Transverse colon (tissue), 4 donors: ENCODE results near the gene GPD2. TPM values are rescaled to one million over a fixed set of nuclear protein-coding genes. Genes with fewer than 3 reads are reported as not detected.

Experiments
- DNase-seq: peaks from one replicate; pipeline ENCODE4 v3.0.0-alpha.2; 2019
- H3K27ac ChIP-seq, 4 donors: fragments of 200-600 bp; sonication (generic); 2 replicates each; pipeline ENCODE4 v1.5.1; 2016 to 2018; ENCODE audit warnings: inconsistent platforms in 4 of 4
- H3K27me3 ChIP-seq: fragments of 200-600 bp; sonication (generic); 2 replicates; pipeline ENCODE4 v1.5.1; 2017; ENCODE audit warnings: inconsistent platforms
- H3K36me3 ChIP-seq, 4 donors: fragments of 200-600 bp; sonication (generic); 2 replicates each; pipeline ENCODE4 v1.5.1; 2017 to 2019; ENCODE audit warnings: inconsistent platforms in 4 of 4
- H3K4me1 ChIP-seq, 4 donors: fragments of 200-600 bp; sonication (generic); 2 replicates each; pipeline ENCODE4 v1.5.1; 2017 to 2020; ENCODE audit warnings: inconsistent platforms in 4 of 4
- H3K4me3 ChIP-seq, 4 donors: fragments of 200-600 bp; sonication (generic); 1 replicate in 1 of 4; 2 replicates in 3 of 4; pipeline versions ENCODE4 v1.5.1 to v1.6.1; 2017 to 2019; ENCODE audit warnings: inconsistent platforms in 4 of 4
- H3K9me3 ChIP-seq, 2 donors: fragments of 200-600 bp; sonication (generic); 2 replicates each; pipeline ENCODE4 v1.5.1; 2017 to 2019; ENCODE audit warnings: inconsistent platforms in 2 of 2
- EP300 ChIP-seq: sonication (generic); formaldehyde crosslinking; IDR thresholded peaks from one replicate; pipeline ENCODE4 v1.6.1; 2017; ENCODE audit warnings: antibody characterized with exemption, low read depth
- POLR2A ChIP-seq: fragments of 450-650 bp; IDR thresholded peaks from one replicate; pipeline ENCODE4 v1.6.1; 2016; ENCODE audit warnings: antibody characterized with exemption, mild to moderate bottlenecking, moderate library complexity
- POLR2AphosphoS5 ChIP-seq, 3 donors: sonication (generic); formaldehyde crosslinking; IDR thresholded peaks; one replicate each; pipeline ENCODE4 v1.6.1; 2016; ENCODE audit warnings: antibody characterized with exemption in 3 of 3
- WGBS, 2 donors: methylation state at CpG; one replicate each; pipeline ENCODE4 v1.1.5; 2018; ENCODE audit warnings: low coverage in 1 of 2; 5-methylcytosine and 5-hydroxymethylcytosine counted together
- in situ Hi-C, 4 donors: fragments of 200-750 bp; cut with MboI; loops; one replicate each; pipeline versions ENCODE4 v1.15.0 to v1.15.1; 2017; ENCODE audit warnings: low sequenced_read_pairs in 3 of 4, low pct_ligation_motif_present in 1 of 4, low pct_unique_long_range_greater_than_20kb in 1 of 4
- intact Hi-C: fragments of 100-400 bp; cut with DNase I; formaldehyde crosslinking; loops from one replicate; pipeline ENCODE4 v1.15.1; 2023; ENCODE audit warnings: low total_unique reads
- total RNA-seq, 4 donors: library from RNA; depleted of rRNA; stranded (reverse); fragments of >200 nt; gene quantifications; one replicate each; pipeline ENCODE4 v1.1.0, GENCODE V29; 2016
- TF ChIP-seq, protein P1 (sequence below), 5 experiments: fragments of 200-600 bp in 3 of 5; fragments of 450-650 bp in 2 of 5; sonication (generic) in 3 of 5; IDR thresholded peaks; 1 replicate in 2 of 5; 2 replicates in 3 of 5; pipeline ENCODE4 v1.5.1; 2016 to 2017; ENCODE audit warnings: antibody characterized with exemption in 5 of 5, inconsistent platforms in 3 of 5, mild to moderate bottlenecking in 2 of 5, moderate library complexity in 1 of 5

Gene GPD2
- total RNA-seq, 4 donors from 2014 or later, result 65.5 to 161 (median 98.6) TPM

GRCh38 chr2:156436497-156437085 is 412 bp downstream of the GPD2 start:
- Histone ChIP-seq H3K9me3 (no peaks in the 10 kb centered on the region), H3K36me3 (no peaks in the 10 kb centered on the region), H3K4me3 (peak overlapping the region; percentile 45 to 79 (median 54)), H3K4me1 (peaks cover 0 to 38% (median 23%) of the 10 kb centered on the region in 4 donors), H3K27ac (peak overlapping the region; percentile 93 to 96 (median 96)), H3K27me3 (no peaks in the 10 kb centered on the region)
- in situ Hi-C loops, result loop anchor here in 2 of 4 donors (25.0 kb wide), 1 partner anchor 99 kb away; the partner anchor contains the start of gene NR4A2 (in 2 of the 2)
- intact Hi-C loops, result loop anchor here (5.0 kb wide), 1 partner anchor 104 kb away; the partner anchor contains the start of gene NR4A2
- DNase-seq, result peak; percentile 42
- WGBS, 2 donors, result 1 to 2% methylated on average over 9 to 13 of the region's 15 CpGs
- TF ChIP-seq, protein P1, sequence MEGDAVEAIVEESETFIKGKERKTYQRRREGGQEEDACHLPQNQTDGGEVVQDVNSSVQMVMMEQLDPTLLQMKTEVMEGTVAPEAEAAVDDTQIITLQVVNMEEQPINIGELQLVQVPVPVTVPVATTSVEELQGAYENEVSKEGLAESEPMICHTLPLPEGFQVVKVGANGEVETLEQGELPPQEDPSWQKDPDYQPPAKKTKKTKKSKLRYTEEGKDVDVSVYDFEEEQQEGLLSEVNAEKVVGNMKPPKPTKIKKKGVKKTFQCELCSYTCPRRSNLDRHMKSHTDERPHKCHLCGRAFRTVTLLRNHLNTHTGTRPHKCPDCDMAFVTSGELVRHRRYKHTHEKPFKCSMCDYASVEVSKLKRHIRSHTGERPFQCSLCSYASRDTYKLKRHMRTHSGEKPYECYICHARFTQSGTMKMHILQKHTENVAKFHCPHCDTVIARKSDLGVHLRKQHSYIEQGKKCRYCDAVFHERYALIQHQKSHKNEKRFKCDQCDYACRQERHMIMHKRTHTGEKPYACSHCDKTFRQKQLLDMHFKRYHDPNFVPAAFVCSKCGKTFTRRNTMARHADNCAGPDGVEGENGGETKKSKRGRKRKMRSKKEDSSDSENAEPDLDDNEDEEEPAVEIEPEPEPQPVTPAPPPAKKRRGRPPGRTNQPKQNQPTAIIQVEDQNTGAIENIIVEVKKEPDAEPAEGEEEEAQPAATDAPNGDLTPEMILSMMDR (IDR thresholded peaks at IDR 0.05), result no peak
- no peak for TF ChIP-seq EP300
- no peak for TF ChIP-seq POLR2A
- TF ChIP-seq POLR2AphosphoS5 (IDR thresholded peaks at IDR 0.05), result peak in 1 of 3 donors; percentile 15

DNA sequence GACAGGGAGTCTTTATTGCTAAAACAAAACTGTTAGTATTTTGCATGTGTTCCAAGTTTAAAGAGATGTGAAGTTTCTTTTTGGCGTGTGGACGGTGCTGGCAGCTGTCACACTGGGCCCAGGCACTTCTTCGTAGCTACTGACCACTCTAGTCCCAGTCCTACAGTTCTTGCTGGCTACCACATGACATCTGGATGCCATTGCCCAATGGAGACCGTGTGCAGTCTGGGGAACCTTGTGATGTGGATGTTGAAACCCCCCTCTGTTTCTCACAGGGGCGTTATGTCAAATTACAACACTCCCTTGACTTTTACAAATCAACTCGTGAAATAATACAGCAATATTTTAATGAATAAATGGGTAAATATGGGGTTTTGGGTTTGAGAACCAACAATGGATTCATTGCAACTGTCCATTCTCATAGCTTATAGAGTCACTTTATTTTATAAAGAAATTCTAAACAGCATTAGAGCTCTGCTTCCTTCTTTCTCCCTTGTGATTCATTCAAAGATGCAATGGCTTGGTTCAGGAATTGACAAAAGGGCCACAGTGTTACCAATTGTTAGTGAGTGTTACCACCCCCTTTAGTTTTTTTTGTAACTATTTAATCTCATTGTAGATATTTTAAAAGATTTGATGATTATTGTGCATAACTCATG is 1.2 kb downstream of the GPD2 start:
- H3K36me3 ChIP-seq, result no peaks in the 10 kb centered on the region
- TF ChIP-seq, protein P1 (IDR thresholded peaks at IDR 0.05), result no peak
- TF ChIP-seq POLR2AphosphoS5 (IDR thresholded peaks at IDR 0.05), result peak in 2 of 3 donors; percentile 18 to 22
- TF ChIP-seq EP300, result no peak
- H3K4me3 ChIP-seq, result peak overlapping the region in 3 of 4 donors; percentile 45 to 79 (median 58)
- 0 to 13% methylated on average over 2 to 6 of the region's 6 CpGs for WGBS, 2 donors
- DNase-seq, result peak; percentile 30
- peak overlapping the region; percentile 93 to 96 (median 96) for H3K27ac ChIP-seq
- intact Hi-C loops, result loop anchor here (5.0 kb wide), 1 partner anchor 105 kb away; the partner anchor contains the start of gene NR4A2
- H3K9me3 ChIP-seq, result no peaks in the 10 kb centered on the region
- H3K4me1 ChIP-seq, result peaks cover 0 to 38% (median 23%) of the 10 kb centered on the region in 4 donors
- in situ Hi-C loops, result loop anchor here in 2 of 4 donors (25.0 kb wide), 1 partner anchor 100 kb away; the partner anchor contains the start of gene NR4A2 (in 2 of the 2)
- H3K27me3 ChIP-seq, result no peaks in the 10 kb centered on the region

DNA sequence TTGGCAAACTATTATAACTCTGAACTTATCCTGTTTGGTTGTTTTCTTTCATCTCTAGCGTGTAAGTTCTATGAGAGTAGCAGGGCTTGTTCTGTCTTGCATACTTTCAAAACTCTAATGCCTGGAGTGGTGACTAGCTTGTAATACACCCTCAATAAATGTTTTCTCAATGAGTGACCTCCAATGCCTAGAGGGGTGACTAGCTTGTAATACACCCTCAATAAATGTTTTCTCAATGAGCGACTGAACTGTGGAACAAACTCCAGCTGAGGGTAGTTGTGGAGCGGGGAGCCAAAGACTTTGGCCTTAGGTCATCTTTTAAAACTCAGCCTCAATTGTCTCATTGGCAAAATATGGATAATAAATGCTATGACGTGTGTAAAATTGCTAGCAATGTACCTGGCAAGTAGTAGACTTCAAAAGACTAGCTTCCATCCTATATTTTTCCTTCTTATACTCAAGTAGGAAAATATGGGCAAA is 1.8 kb downstream of the GPD2 start:
- peaks cover 0 to 38% (median 23%) of the 10 kb centered on the region in 4 donors for H3K4me1 ChIP-seq
- H3K36me3 ChIP-seq, result no peaks in the 10 kb centered on the region
- in situ Hi-C loops (loop anchor here in 2 of 4 donors (25.0 kb wide), 1 partner anchor 101 kb away; the partner anchor contains the start of gene NR4A2 (in 2 of the 2)), intact Hi-C loops (loop anchor here (5.0 kb wide), 1 partner anchor 106 kb away; the partner anchor contains the start of gene NR4A2)
- no peaks in the 10 kb centered on the region for H3K9me3 ChIP-seq
- TF ChIP-seq, protein P1 (IDR thresholded peaks at IDR 0.05), result no peak
- peak; percentile 37 for TF ChIP-seq POLR2A
- TF ChIP-seq EP300, result no peak
- TF ChIP-seq POLR2AphosphoS5 (IDR thresholded peaks at IDR 0.05), result peak in 2 of 3 donors; percentile 61 to 82
- 76 to 84% methylated on average over 4 of the region's 4 CpGs for WGBS, 2 donors
- H3K27ac ChIP-seq, result peak overlapping the region; percentile 93 to 96 (median 96)
- H3K27me3 ChIP-seq, result no peaks in the 10 kb centered on the region
- DNase-seq, result no peak
- peak overlapping the region in 1 of 4 donors; percentile 79 for H3K4me3 ChIP-seq

GRCh38 chr2:156443089-156443488 is 6.9 kb downstream of the GPD2 start:
- intact Hi-C loops, result loop anchor here (2.0 kb wide), 1 partner anchor 30 kb away; no protein-coding TSS in a partner anchor
- no peak overlapping the region for H3K4me3 ChIP-seq
- H3K27ac ChIP-seq, result no peak overlapping the region
- DNase-seq, result no peak
- H3K4me1 ChIP-seq, result peaks cover 0 to 17% (median 9%) of the 10 kb centered on the region in 4 donors
- peaks cover 0 to 4% (median 0%) of the 10 kb centered on the region in 4 donors for H3K36me3 ChIP-seq
- no peak for TF ChIP-seq POLR2A
- no peak for TF ChIP-seq POLR2AphosphoS5 (IDR thresholded peaks at IDR 0.05)
- TF ChIP-seq, protein P1 (IDR thresholded peaks at IDR 0.05), result no peak
- no peak for TF ChIP-seq EP300
- no peaks in the 10 kb centered on the region for H3K27me3 ChIP-seq
- in situ Hi-C loops, result loop anchor here in 2 of 4 donors (25.0 kb wide), 1 partner anchor 106 kb away; the partner anchor contains the start of gene NR4A2 (in 2 of the 2)
- H3K9me3 ChIP-seq, result no peaks in the 10 kb centered on the region
